Stimulated activated CD4-positive, alpha-beta T cell treated with anti-CD3 and anti-CD28 coated beads, Interleukin-15, amount 100 ng/mL, for 1 hour (primary cell): ENCODE measurements around the gene PANX2.

Experiments
- DNase-seq, 2 donors: peaks; one replicate each; pipeline ENCODE4 v3.0.0-alpha.2; 2020; ENCODE audit warnings: low read depth in 1 of 2, low spot score in 1 of 2

The PANX2 gene

DNA sequence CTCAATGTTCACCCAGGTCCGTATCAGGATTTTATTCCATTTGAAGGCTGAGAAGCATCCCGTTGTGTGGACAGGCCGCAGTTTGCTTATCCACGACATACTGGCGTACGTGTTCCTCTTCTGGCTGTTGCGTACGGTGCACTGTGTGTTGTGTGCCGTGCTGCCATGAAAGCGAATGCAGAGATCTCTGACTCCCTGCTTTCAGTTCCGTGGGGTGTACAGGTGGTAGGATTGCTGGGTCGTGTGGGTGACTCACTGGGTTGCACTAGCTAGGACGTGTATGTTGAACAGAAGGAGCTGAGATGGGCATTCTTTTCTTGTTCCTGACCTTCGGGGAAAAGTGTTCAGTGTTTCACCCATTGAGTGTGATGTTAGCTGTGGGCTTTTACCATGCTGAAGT is 40.6 kb downstream of the PANX2 start:
- DNase-seq, result no peak

DNA sequence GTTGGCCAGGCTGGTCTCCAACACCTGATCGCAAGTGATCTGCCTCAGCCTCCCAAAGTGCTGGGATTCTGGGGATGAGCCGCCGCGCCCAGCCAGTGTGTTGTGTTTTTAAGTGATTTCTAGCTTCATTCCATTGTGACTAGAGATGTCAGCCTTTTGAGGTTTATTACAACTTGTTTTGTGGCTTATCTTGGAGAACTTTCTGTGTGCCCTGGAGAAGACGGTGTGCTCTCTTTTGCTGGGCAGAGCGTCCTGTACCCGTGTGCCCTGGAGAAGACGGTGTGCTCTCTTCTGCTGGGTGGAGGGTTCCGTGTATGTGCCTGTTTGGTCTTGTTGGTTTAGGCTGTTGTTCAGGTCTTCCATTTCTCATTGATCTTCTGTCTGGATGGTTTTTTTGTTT is 42.7 kb downstream of the PANX2 start:
- no peak for DNase-seq

DNA sequence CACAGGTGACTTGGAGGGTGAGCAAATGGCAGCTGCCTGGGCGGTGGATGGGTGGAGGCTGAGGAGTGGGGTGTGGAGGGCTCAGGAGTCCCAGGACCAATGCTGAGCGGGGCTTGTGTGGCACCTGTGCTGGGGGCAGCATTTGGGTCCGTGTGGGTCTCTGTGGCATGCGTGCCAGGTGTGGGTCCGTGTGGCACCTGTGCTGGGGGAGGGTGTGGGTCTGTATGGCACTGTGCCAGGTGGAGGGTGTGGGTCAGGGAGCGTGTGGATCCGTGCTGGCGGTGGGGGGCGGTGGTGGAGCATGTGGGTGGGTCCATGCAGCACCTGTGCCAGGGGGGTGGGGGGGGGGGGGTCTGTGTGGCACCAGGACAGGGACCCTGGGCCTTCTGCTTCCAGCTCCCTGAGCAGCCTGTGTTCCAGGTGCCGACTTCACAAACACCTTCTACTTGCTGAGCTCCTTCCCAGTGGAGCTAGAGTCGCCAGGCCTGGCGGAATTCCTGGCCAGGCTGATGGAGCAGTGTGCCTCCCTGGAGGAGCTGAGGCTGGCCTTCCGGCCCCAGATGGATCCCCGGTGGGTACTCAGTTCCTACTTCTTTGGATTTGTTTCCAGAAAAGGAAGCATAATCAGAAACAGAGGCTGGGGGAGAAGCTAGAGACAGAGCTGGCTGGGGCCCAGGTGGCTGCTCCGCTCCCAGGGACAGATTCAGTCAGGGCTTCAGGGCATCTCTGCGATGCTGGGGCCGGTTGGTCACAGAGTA is 44.9 kb downstream of the PANX2 start:
- DNase-seq, result no peak

DNA sequence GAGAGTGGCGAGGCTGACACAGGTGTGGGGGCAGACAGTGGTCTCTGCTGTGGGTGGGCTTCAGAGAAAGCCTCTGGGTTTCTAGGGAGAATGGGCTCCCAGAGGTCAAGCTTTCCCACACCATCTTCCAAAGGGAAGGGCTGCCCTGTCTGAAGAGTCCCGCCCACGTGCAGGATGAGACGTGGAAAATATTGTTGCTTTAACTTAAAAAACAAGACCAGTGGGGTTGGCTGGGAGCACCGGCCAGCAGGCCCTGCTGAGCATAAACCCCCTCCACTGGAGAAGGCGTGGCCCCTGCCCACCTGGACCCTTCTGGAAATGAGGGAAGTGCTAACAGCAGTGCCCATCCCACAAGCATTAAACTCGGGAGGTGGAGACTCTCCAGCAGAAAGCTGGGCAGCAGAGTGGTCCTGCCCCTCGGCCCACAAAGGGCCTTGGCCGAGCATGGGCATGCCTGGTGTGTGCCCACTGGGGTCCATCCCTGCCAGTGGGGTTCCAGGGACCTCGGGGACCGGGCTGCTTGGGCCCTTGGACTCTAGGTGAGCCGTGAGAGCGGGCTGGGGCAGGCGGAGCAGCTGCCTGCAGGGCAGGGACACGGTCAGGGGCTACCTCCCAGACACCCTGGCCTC is 45.6 kb downstream of the PANX2 start:
- DNase-seq, result no peak

DNA sequence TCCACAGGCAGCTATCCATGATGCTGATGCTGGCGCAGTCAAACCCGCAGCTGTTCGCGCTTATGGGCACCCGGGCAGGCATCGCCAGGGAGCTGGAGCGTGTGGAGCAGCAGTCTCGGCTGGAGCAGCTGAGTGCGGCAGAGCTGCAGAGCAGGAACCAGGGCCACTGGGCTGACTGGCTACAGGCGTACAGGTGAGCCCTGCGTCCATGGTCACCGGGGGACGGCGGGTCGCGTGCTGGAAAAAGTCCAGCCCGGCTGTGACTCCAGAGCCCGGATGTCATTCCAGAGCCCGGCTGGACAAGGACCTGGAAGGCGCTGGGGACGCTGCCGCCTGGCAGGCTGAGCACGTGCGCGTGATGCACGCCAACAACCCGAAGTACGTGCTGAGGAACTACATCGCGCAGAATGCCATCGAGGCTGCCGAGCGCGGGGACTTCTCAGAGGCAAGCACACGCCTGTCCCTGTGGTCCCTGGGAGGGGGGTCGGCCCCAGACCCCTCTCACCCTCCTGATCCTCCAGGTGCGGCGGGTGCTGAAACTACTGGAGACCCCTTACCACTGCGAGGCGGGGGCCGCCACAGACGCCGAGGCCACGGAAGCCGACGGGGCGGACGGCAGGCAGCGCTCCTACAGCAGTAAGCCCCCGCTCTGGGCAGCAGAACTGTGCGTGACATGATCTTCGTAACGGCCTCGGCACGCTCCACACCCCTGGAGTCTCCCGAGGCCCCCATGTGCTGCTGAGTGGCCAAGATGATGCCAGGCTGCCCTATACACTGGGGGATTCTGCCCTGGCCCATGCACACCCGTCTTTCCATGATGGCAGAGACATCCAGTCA is 46.4 kb downstream of the PANX2 start:
- DNase-seq, result no peak

DNA sequence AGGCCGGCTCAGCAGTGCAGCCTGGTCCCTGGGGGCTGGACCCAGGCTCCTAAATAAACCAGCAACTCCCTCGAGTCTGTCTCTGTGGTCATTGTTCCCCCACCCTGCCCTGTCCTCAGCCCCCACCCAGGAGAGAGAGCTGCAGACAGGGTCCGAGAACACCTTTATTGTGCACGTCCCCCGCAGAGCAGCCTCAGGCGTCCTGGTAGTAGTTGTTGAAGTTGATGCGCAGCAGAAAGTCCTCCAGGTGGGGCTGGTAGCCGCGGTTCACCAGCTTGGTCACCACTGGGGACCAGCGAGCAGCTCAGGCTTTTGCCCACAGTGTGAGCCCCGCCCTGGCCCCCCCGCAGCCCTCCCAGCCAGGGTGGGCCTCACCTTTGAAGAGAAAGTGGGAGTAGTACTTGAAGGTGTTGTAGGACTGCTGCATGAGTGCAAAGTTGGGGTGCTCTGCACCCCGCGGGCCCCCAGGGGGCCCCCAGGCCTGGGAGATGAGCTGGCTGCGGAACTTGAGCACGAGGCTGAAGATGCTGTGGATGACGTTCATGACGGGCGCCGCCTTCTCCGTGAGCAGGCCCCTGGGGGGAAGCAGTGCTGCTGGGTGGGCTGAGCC is 47.1 kb downstream of the PANX2 start:
- DNase-seq, result no peak

DNA sequence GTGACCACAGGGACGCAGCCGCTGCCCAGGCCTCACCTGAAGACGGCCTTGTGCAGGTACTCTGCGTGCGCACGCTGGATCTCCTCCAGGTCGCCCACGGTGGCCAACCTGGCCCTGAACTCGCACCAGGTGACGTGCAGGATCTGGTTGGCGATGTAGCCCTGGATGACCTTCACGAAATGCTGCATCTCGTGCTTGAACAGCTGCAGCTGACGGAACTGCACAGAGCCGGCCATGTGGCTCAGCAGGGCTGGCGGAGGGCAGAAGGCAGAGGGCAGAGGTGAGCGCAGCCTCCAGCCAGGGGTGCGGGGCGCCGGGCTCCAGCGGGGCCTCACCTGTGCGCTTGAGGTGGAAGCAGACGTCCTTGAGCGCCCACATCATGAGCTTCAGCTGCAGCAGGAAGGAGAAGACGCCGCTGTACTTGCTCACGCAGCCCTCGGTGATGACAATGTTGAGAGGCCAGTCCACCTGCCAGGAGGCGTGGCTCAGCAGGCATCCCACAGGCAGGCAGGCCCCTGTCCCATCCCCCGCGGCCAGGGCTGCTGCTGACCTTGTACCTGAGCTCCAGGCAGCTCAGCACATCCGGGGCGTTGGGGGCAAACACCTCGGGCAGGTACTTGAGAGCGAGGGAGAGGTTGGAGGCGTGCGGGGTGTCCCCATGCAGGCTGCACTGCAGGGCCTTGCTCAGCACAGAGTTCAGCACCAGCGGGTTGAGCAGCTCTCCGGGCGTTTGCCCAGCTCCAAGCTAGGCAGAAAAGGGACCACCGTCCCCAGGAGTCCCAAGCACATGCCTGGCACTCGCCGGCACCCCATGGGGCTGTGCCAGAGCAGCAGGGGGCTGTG is 47.8 kb downstream of the PANX2 start:
- no peak for DNase-seq

DNA sequence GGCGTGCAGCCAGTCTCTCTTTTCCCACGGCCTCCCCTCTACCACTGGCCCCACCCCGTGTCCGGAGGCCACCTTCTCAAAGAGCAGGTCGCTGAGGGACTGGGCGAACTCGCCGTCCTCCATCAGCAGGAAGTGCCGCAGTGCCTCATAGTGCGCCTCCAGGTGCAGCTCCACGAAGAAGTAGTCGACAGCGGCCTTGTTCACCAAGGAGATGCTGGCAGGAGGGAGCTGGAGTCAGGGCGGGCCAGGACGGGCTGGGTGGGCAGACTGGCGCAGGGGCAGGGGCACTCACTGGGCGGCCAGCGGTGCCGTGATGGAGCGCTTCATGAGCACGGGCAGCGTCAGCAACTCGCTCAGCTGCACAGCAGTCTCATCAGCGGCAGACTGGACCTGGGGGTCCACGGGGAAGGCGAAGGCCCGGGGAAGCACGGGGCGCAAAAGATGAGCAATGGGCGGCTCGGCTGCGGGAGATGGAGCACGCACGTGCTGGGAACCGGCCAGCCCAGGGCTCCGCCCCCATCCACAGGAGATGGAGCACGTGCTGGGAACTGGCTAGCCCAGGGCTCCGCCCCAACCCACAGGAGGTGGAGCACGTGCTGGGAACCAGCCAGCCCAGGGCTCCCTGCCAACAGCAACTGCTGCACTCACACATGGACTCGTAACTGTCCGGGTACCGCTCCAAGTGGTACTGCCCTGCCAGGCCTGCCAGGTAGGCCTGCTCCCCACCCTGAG is 48.6 kb downstream of the PANX2 start:
- no peak for DNase-seq

DNA sequence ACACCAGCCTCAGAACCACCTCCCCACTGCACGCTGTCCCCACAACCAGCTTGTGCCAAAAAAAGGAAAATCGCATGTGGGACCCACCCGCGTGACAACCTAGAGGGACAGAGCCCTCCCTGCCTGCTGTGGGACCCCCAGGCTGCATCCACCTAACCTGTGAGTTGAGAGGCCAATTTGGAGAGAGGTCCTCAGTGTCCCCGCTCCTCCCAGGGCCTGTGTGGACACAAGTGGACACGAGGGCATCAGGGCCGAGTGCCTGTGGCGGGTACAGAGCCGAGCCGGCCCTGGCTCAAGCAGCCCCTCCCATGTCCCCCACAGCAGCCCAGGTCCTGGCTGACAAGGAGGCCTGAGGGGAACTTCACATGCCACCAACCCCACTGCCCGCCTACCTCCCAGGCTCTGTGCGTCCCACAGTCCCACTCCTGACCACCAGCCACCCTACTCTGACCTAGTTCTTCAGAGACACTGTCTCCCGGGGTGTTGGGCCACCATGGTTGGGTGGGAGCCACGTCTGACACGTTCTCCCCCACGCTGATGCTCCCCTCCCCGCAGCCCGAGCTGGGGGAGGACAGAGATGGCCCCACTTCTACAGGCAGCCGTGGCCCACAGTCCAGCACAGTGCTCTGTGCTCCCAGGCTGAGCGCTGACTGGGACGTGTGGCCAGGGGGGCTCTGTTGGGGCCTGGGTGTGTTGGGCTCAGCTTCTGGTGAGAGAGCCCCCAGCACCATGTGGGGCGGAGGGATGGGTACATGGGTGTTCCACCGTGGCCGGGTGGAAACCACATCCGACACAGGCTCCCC is 49.5 kb downstream of the PANX2 start:
- DNase-seq, result no peak

DNA sequence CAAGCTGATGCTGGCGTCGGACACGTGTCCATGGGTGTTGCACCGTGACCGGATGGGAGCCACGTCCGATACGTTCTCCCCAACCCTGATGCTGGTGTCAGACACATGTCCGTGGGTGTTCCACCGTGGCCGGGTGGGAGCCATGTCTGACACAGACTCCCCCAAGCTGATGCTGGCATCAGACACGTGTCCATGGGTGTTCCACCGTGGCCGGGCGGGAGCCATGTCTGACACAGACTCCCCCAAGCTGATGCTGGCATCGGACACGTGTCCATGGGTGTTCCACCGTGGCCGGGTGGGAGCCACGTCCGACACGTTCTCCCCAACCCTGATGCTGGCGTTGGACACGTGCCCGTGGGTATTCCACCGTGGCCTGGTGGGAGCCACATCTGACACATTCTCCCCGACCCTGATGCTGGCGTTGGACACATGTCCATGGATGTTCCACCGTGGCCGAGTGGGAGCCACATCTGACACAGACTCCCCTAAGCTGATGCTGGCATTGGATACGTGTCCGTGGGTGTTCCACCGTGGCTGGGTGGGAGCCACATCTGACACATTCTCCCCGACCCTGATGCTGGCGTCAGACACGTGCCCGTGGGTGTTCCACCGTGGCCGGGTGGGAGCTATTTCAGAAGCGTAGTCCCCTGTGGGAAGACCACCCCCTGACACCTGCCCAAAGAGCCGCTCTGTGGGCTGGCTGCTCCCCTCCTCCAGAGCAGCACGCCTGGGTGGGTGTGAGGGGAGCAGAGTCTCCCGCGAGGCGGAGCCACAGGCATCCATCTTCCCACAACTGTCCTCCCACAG is 50.3 kb downstream of the PANX2 start:
- DNase-seq, result no peak

DNA sequence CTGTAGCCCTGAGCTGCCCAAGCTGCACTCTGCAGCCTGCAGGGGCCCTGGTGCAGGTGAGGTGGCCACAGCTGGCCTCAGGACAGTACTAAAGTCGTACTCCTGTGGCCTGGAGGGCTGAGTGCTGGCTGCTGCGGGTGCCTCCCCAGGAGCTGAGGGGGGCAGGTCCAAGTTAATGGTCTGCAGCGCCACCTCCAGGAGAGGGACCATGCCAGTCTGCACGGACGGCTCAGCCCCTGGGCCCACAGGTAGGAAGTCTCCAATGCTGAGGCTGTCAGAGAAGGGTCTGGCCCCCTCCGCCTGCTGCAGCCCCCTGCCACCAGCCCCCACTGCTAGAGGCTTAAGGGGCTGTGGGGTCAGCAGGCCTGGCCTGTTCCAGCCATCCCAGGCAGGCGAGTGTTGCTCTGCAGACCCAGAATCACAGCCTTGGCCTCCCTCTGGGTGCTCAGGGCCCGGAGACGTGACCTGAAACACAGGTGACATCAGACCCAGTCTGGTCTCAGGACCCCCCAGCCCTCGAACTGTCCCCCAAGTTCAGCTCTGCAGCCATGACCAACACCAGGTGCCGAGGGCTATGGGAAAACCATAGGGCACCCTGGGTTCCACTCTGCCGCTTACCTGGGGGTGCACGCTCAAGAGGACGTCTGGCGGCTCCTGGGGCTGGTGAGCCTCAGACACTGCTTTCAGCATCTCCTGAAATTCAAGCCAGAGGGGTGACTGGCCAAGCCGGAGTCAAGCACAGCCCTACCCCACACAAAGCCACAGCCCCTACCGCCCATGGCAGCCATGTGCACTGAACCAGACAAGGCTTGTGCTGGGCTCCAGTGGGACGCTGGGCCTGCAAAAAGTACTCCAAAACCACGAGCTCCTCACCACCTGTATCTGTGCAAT is 51.1 kb downstream of the PANX2 start:
- no peak for DNase-seq

DNA sequence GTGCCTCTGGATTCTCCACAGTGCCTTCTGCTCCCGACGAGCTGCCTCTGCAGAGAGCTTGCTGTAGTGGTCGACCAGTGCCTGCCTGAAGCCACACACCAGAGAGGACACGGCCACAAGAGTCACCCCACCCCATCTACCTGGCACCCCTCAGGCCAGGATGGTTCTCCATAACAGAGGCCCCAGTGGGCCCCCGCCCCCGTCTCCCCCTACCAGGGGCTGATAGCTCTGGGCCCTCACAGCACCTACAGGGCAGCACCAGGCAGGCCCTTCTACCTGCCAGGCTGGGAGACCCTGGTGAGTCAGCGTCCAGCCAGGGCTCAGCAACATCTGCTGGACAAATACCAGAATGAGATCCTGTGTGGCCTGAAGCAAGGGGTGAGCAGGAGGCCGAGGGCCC is 52.0 kb downstream of the PANX2 start:
- DNase-seq, result no peak

DNA sequence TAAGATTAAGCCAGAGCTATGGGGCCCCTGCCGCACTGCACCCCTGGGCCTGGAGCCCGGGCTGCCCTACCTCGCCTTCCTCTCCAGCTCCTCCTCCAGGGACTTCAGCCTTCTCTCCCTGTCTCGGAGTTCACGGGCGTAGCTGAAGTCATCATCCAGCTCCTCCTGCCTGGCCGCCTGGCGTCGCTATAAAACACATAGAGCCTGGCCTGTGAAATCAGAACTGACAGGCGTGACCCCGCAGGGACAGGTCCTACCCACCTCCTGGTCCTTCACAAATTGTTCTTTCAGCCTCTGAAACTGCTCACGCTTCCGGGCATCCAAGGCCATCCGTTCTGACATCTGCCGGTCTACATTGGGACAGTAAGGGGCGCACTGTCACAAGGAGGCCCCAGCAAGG is 53.5 kb downstream of the PANX2 start:
- no peak for DNase-seq

DNA sequence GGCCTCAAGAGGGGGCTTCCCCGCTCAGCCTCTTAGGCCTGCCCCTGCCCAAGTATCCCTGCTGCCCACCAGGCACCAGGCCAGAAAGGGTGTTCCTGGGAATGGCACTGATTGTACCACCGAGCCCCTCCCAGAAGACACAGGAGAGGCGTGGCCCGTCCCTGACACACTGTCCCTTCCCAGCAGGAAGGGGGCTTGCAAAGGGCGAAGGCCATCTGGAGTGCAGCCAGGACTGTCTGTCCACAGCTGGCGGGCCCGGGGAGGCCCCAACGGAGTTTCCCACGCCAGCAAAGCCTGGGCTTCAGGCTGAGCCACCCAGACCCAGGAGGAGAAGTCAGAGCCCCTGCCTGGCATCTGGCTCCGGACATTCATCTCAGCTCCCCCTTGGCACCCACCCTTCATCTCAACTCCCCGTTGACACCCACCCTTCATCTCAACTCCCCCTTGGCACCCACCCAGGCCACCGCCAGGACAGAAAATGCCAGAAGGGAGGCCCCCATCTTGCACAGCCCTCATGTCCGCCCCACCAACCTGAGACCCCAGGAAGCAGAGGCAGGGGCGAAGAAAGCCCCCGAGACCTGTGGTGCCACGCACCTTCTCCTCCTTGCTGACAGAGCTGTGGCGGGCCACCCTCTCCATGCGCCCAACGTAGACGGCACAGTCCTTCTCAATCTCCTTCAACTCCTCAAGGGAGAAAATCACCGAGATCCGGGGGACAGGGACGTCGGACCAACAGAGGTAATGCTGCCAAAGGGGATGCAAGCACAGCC is 54.9 kb downstream of the PANX2 start:
- DNase-seq, result no peak

DNA sequence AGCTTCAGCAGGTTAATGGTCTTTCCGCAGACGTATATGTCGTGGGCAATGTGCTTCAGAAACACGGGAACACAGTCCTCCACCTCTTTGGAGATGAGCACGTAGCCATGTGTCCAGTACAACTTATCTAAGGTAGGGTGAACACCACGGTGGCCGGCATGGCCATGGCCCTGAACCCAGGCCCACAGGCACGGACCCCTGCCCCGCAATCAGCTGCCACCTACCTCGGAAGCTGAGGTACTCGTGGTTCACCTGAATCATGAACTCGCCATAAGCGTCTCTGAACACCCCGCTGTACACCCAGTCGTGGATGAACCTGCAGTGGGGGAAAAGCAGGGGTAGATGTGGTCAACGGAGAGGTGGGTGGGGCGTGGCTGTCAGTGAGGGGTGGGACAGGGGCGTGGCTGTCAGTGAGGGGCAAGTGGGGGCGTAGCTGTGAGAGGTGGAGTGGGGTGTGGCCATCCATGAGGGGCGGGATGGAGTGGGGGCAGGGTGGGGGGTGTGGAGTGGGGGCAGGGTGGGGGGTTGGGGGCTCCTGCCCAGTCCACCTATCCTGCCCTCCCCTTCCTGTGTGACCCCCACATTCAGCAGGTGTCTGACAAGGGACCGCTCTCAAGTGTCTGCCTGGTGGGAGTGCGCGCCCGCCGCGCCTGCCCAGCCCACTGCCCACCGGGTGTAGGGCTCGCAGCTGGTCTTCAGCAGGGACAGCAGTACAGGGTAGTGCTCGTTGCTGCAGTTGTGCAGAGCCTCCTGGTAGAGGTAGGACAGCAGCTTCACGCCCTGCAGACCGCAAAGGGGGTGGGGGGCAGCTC is 55.7 kb downstream of the PANX2 start:
- DNase-seq, result no peak

DNA sequence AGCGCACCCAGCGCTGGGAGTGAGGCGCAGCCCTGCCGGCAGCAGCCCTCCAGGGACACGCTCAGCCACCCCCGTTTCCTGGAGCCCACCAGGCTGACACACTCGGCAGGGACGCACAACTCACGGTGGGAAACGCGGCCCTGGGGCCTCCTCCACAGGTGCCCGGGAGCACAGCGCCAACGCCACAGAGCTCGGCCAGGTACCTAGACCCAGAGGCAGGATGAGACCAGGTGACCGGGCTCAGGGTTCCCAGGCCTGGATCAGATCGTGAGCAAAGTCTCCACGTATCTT is 56.3 kb downstream of the PANX2 start:
- no peak for DNase-seq
